Body of pancreas (tissue), 4 donors: Measurements from ENCODE around the gene CEACAM16.
A peak's percentile ranks its signal among the peaks of the same experiment; 100 is the strongest.

ENCODE experiments used
- POLR2A ChIP-seq, 3 donors: fragments of 450-650 bp; IDR thresholded peaks; one replicate each; pipeline ENCODE4 v1.6.1; 2016; ENCODE audit warnings: antibody characterized with exemption in 3 of 3, mild to moderate bottlenecking in 2 of 3
- TF ChIP-seq, protein P1 (sequence below), 7 experiments: fragments of 450-650 bp in 4 of 7; fragments of 200-600 bp in 3 of 7; sonication (generic) in 3 of 7; IDR thresholded peaks; one replicate each; pipeline ENCODE4 v1.5.1; 2016 to 2019; ENCODE audit warnings: antibody characterized with exemption in 7 of 7

- TF ChIP-seq, protein P1, sequence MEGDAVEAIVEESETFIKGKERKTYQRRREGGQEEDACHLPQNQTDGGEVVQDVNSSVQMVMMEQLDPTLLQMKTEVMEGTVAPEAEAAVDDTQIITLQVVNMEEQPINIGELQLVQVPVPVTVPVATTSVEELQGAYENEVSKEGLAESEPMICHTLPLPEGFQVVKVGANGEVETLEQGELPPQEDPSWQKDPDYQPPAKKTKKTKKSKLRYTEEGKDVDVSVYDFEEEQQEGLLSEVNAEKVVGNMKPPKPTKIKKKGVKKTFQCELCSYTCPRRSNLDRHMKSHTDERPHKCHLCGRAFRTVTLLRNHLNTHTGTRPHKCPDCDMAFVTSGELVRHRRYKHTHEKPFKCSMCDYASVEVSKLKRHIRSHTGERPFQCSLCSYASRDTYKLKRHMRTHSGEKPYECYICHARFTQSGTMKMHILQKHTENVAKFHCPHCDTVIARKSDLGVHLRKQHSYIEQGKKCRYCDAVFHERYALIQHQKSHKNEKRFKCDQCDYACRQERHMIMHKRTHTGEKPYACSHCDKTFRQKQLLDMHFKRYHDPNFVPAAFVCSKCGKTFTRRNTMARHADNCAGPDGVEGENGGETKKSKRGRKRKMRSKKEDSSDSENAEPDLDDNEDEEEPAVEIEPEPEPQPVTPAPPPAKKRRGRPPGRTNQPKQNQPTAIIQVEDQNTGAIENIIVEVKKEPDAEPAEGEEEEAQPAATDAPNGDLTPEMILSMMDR (IDR thresholded peaks at IDR 0.05), result no peak
- peak; percentile 40 to 77 (median 55) for TF ChIP-seq POLR2A (IDR thresholded peaks at IDR 0.05)
Observed at GRCh38 chr19:44753932-44754749, 55.2 kb downstream of the CEACAM16 start.
